Dermis blood vessel endothelial cell (primary cell): ENCODE measurements around the gene ST14. TPM values are rescaled to one million over a fixed set of nuclear protein-coding genes. Genes with fewer than 3 reads are reported as not detected.
A peak's percentile ranks its signal among the peaks of the same experiment; 100 is the strongest.
"Not testable (repeated sequence)": the region's sequence is repeated elsewhere in the genome, so short reads cannot be mapped to it uniquely, and the experiment has no call there.

Source experiments
- DNase-seq: peaks from one replicate; pipeline ENCODE4 v3.0.0; 2010
- total RNA-seq: library from RNA; depleted of rRNA; stranded (reverse); fragments of >200 nt; gene quantifications from 2 replicates; pipeline ENCODE4 v1.2.3, GENCODE V29; 2014

Gene ST14
- total RNA-seq, 1 donor from 2014 or later: 0.34 TPM

GRCh38 chr11:130211144-130211543 is 51.6 kb downstream of the ST14 start:
- no peak for DNase-seq

- DNase-seq: no peak
Measured at GRCh38 chr11:130211781-130212401, 52.3 kb downstream of the ST14 start.

GRCh38 chr11:130212431-130212961 is 52.9 kb downstream of the ST14 start:
- no peak for DNase-seq

GRCh38 chr11:130213143-130213978 is 53.8 kb downstream of the ST14 start:
- DNase-seq: peak; percentile 62

GRCh38 chr11:130213979-130214281 is 54.3 kb downstream of the ST14 start:
- DNase-seq: no peak

GRCh38 chr11:130214861-130215530 is 55.4 kb downstream of the ST14 start:
- no peak for DNase-seq

- DNase-seq: no peak
Measured at GRCh38 chr11:130215531-130216220, 56.1 kb downstream of the ST14 start.

- no peak for DNase-seq
Measured at GRCh38 chr11:130216221-130216550, 56.6 kb downstream of the ST14 start.

- DNase-seq: no peak
Measured at GRCh38 chr11:130216591-130217132, 57.1 kb downstream of the ST14 start.

GRCh38 chr11:130217133-130218031 is 57.8 kb downstream of the ST14 start:
- DNase-seq: no peak

- no peak for DNase-seq
Measured at GRCh38 chr11:130218501-130219070, 59.0 kb downstream of the ST14 start.

- no peak for DNase-seq
Measured at GRCh38 chr11:130219148-130219547, 59.6 kb downstream of the ST14 start.

GRCh38 chr11:130220311-130221035 is 60.9 kb downstream of the ST14 start:
- DNase-seq: no peak

GRCh38 chr11:130223291-130223971 is 63.8 kb downstream of the ST14 start:
- no peak for DNase-seq

- no peak for DNase-seq
Measured at GRCh38 chr11:130227373-130227772, 67.8 kb downstream of the ST14 start.

- DNase-seq: not testable (repeated sequence)
Measured at GRCh38 chr11:130233486-130233885, 73.9 kb downstream of the ST14 start.

- not testable (repeated sequence) for DNase-seq
Measured at GRCh38 chr11:130233888-130234287, 74.3 kb downstream of the ST14 start.

GRCh38 chr11:130234315-130234714 is 74.7 kb downstream of the ST14 start:
- no peak for DNase-seq

- no peak for DNase-seq
Measured at GRCh38 chr11:130237282-130238006, 77.9 kb downstream of the ST14 start.
